ENCODE measurements around the gene PDE7B. TPM values are rescaled to one million over a fixed set of nuclear protein-coding genes. Genes with fewer than 3 reads are reported as not detected.
A peak's percentile ranks its signal among the peaks of the same experiment; 100 is the strongest.

The PDE7B gene
- total and polyA plus RNA-seq, 2 of the 4 experiments (the other 2 are of a cell fraction): 7.8 to 12.4 TPM

DNA sequence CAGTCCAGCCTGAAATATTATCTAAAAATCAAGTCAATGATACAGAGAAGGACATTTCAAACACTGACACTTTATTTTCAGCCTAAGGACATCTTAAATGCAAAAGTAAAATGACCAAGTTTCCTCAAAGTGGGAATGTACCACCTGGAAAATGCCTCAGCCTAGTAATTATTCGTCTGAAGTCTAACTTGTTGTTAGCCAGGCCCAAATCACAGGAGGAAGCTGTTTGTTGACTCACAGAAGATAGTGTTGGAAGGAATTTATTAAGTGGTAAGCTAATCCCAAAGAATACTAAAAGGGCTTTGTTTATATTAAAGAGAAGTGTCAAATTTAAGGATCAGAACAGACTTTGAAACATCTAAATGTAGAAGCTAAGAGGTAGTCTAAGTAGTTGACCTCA is 2.5 kb downstream of the PDE7B start:
- 80% methylated on average over 1 of the region's 1 CpG; no CpG with 5 or more reads in 1 of the 2 experiments for WGBS, 2 experiments (ENCODE audit: extremely low coverage in 2 of 2, insufficient read length in 1 of 2)
- no peak for TF ChIP-seq MAZ (IDR thresholded peaks at IDR 0.05; ENCODE audit: borderline replicate concordance, low read depth, low read length)
- TF ChIP-seq FOS (IDR thresholded peaks at IDR 0.05; ENCODE audit: low read depth, low read length): no peak
- no peak for TF ChIP-seq MAFK (IDR thresholded peaks at IDR 0.05; ENCODE audit: low read depth, low read length)
- TF ChIP-seq RFX5 (IDR thresholded peaks at IDR 0.05; ENCODE audit: low read depth, low read length): no peak
- TF ChIP-seq POLR2A (IDR thresholded peaks at IDR 0.05; ENCODE audit: low read depth, low read length): no peak
- TF ChIP-seq MXI1 (IDR thresholded peaks at IDR 0.05; ENCODE audit: borderline replicate concordance, low read depth, low read length): no peak
- TF ChIP-seq, protein P1, sequence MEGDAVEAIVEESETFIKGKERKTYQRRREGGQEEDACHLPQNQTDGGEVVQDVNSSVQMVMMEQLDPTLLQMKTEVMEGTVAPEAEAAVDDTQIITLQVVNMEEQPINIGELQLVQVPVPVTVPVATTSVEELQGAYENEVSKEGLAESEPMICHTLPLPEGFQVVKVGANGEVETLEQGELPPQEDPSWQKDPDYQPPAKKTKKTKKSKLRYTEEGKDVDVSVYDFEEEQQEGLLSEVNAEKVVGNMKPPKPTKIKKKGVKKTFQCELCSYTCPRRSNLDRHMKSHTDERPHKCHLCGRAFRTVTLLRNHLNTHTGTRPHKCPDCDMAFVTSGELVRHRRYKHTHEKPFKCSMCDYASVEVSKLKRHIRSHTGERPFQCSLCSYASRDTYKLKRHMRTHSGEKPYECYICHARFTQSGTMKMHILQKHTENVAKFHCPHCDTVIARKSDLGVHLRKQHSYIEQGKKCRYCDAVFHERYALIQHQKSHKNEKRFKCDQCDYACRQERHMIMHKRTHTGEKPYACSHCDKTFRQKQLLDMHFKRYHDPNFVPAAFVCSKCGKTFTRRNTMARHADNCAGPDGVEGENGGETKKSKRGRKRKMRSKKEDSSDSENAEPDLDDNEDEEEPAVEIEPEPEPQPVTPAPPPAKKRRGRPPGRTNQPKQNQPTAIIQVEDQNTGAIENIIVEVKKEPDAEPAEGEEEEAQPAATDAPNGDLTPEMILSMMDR (conservative IDR thresholded peaks at IDR 0.05; ENCODE audit: low read depth, low read length): no peak
- TF ChIP-seq BHLHE40 (IDR thresholded peaks at IDR 0.05; ENCODE audit: low read depth, low read length): no peak
- TF ChIP-seq, protein P2, sequence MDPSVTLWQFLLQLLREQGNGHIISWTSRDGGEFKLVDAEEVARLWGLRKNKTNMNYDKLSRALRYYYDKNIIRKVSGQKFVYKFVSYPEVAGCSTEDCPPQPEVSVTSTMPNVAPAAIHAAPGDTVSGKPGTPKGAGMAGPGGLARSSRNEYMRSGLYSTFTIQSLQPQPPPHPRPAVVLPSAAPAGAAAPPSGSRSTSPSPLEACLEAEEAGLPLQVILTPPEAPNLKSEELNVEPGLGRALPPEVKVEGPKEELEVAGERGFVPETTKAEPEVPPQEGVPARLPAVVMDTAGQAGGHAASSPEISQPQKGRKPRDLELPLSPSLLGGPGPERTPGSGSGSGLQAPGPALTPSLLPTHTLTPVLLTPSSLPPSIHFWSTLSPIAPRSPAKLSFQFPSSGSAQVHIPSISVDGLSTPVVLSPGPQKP (IDR thresholded peaks at IDR 0.05; ENCODE audit: borderline replicate concordance, low read depth, low read length): no peak
- TF ChIP-seq CHD1 (IDR thresholded peaks at IDR 0.05; ENCODE audit: low read depth, low read length): no peak
- no peak for TF ChIP-seq SMC3 (IDR thresholded peaks at IDR 0.05; ENCODE audit: low read depth, low read length)
- peak overlapping the region; percentile 58; the same call in 1 of the 2 replicates for H3K23ac ChIP-seq (ENCODE audit: low read depth, low read length)
- no peak overlapping the region for H3K56ac ChIP-seq (ENCODE audit: extremely low read depth, insufficient read depth, low read length)
- H2BK5ac ChIP-seq (ENCODE audit: low read depth, low read length, poor library complexity, severe bottlenecking): no peak overlapping the region
- dilution Hi-C loops (cut with HindIII; ENCODE audit: low sequenced_read_pairs, unreplicated experiment) (no loop called here), in situ Hi-C loops (cut with MboI; ENCODE audit: low sequenced_read_pairs) (no loop called here), intact Hi-C loops (cut with micrococcal nuclease) (loop anchor here (2.0 to 5.0 kb wide), 4 partner anchors 177 to 373 kb away; no protein-coding TSS in a partner anchor)
- H3K36me3 ChIP-seq (ENCODE audit: control insufficient read depth, insufficient read depth, low read length): peaks cover 6% of the 10 kb centered on the region
- H2BK15ac ChIP-seq (ENCODE audit: low read depth, low read length): no peak overlapping the region
- no peak overlapping the region for H2AK5ac ChIP-seq (ENCODE audit: low read depth, low read length)
- no peak overlapping the region for H4K91ac ChIP-seq (ENCODE audit: insufficient read depth, low read depth, low read length)
- H3K14ac ChIP-seq (replicated peaks; ENCODE audit: low read depth, low read length): no peak overlapping the region
- H3K4me2 ChIP-seq (ENCODE audit: low read depth, low read length): peak overlapping the region; percentile 99
- POLR2A ChIA-PET (ENCODE audit: unreplicated experiment): interaction anchor here (0.6 kb wide), 1 partner anchor 1944 kb away, joined by 3 read pairs; no protein-coding TSS in a partner anchor
- BruUV-seq (replicated peaks): no TSS peak
- ATAC-seq (ENCODE audit: low read depth) (no peak), DNase-seq (no peak)
- H4K5ac ChIP-seq (ENCODE audit: low read depth, low read length): no peak overlapping the region
- CTCF ChIA-PET: interaction anchor here (0.7 to 0.9 kb wide), 2 partner anchors 28 to 373 kb away, joined by 3 read pairs; no protein-coding TSS in a partner anchor
- no peak overlapping the region for H2AK9ac ChIP-seq (replicated peaks; ENCODE audit: low read depth, low read length, poor library complexity)
- peak overlapping the region; percentile 11; the same call in 1 of the 2 replicates for H3K4ac ChIP-seq (ENCODE audit: low read depth, low read length)
- H4K20me1 ChIP-seq (ENCODE audit: insufficient read depth, low read length): no peaks in the 10 kb centered on the region
- no peaks in the 10 kb centered on the region for H3K9me3 ChIP-seq (ENCODE audit: control insufficient read depth, insufficient read depth, low read length)
- no peak overlapping the region for H2AFZ ChIP-seq (replicated peaks; ENCODE audit: low read length, poor library complexity)
- H3K4me1 ChIP-seq (ENCODE audit: control insufficient read depth, insufficient read depth, low read length): peaks cover 11% of the 10 kb centered on the region
- peak overlapping the region; percentile 27; the same call in 1 of the 2 replicates for H3K27ac ChIP-seq (ENCODE audit: insufficient read depth, low read length)
- H3K4me3 ChIP-seq (ENCODE audit: insufficient read depth, low read depth, low read length): peak overlapping the region; percentile 20
- peaks cover 6 to 38% of the 10 kb centered on the region in 2 experiments for H3K79me1 ChIP-seq (ENCODE audit: low read depth in 1 of 2, low read length in 2 of 2)
- H3K9me1 ChIP-seq (ENCODE audit: insufficient read depth, low read length): peaks cover 3% of the 10 kb centered on the region; the same call in 1 of the 2 replicates
- no peak overlapping the region for H2BK20ac ChIP-seq (ENCODE audit: low read depth, low read length)
- H3K27me3 ChIP-seq (ENCODE audit: control insufficient read depth, insufficient read depth, low read length): no peaks in the 10 kb centered on the region
- peak overlapping the region; percentile 86; the same call in 1 of the 2 replicates for H3K9ac ChIP-seq (ENCODE audit: low read depth, low read length)
- 0 out of 4 replicates have a peak overlapping the region, but pooled peaks of 1 of the 2 experiments have one; percentile 1 for H4K8ac ChIP-seq (ENCODE audit: low read depth in 2 of 2, low read length in 2 of 2)
- peak overlapping the region; percentile 17; the same call in 1 of the 2 replicates for H3K18ac ChIP-seq (ENCODE audit: low read depth, low read length)
- H2BK120ac ChIP-seq (ENCODE audit: low read depth, low read length): no peak overlapping the region
